Memory B cell (primary cell): ENCODE measurements around the gene NKD2.

ENCODE experiments used
- ATAC-seq: fragments of 150-1000 bp; cut with Tn5 transposase; 2 replicates; pipeline ENCODE4 v1.10.0; 2021; ENCODE audit warnings: low read depth, mild to moderate bottlenecking, moderate library complexity
- DNase-seq, 2 donors: peaks; one replicate each; pipeline ENCODE4 v3.0.0; 2022; ENCODE audit warnings: low spot score in 2 of 2
- H3K27ac Mint-ChIP-seq: one replicate; pipeline ENCODE4 v1.8.0; 2022; ENCODE audit warnings: mild to moderate bottlenecking, moderate library complexity, mixed read lengths
- H3K27me3 Mint-ChIP-seq: one replicate; pipeline ENCODE4 v1.8.0; 2022; ENCODE audit warnings: mixed read lengths
- H3K36me3 Mint-ChIP-seq: one replicate; pipeline ENCODE4 v1.8.0; 2022; ENCODE audit warnings: mild to moderate bottlenecking, mixed read lengths
- H3K4me1 Mint-ChIP-seq: one replicate; pipeline ENCODE4 v1.8.0; 2022; ENCODE audit warnings: mixed read lengths
- H3K4me3 Mint-ChIP-seq: one replicate; pipeline ENCODE4 v1.8.0; 2022; ENCODE audit warnings: mild to moderate bottlenecking, moderate library complexity, mixed read lengths
- H3K9me3 Mint-ChIP-seq: one replicate; pipeline ENCODE4 v1.8.0; 2022; ENCODE audit warnings: mixed read lengths

The NKD2 gene

GRCh38 chr5:1009359-1010180 is 968 bp downstream of the NKD2 start:
- peaks cover 33% of the 10 kb centered on the region for H3K27me3 Mint-ChIP-seq
- peak overlapping the region; percentile 14 for H3K4me3 Mint-ChIP-seq
- no peak for ATAC-seq
- no peaks in the 10 kb centered on the region for H3K36me3 Mint-ChIP-seq
- peak in 1 of 2 donors; percentile 10 for DNase-seq
- H3K4me1 Mint-ChIP-seq, result peaks cover 12% of the 10 kb centered on the region
- no peaks in the 10 kb centered on the region for H3K9me3 Mint-ChIP-seq
- H3K27ac Mint-ChIP-seq, result no peak overlapping the region

- DNase-seq, result no peak
- Mint-ChIP-seq H3K9me3 (no peaks in the 10 kb centered on the region), H3K27ac (no peak overlapping the region), H3K4me1 (peaks cover 12% of the 10 kb centered on the region), H3K36me3 (no peaks in the 10 kb centered on the region), H3K4me3 (no peak overlapping the region), H3K27me3 (peaks cover 33% of the 10 kb centered on the region)
- no peak for ATAC-seq
Observed at GRCh38 chr5:1010181-1010510, 1.5 kb downstream of the NKD2 start.

DNA sequence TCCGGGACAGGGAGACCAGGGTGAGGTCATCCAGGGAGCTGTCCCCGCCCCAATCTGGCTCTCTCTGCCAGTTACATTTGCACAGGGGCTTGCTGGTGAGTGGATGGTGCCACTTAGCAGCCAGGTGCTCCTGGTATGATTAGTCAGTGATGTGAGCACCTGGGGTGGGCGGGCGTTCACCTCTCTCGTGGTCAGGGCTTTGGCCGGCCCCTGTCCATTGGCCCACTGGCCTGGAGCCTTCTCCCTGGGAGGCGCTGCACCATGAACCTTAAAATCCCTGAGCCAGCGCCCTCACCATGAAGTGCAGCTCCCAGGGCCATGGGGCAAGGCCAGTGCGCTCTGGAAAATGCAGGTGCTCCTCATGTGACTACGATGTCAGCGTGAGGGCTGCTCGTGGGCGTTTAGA is 2.0 kb downstream of the NKD2 start:
- Mint-ChIP-seq H3K36me3 (no peaks in the 10 kb centered on the region), H3K27ac (no peak overlapping the region), H3K9me3 (no peaks in the 10 kb centered on the region), H3K4me3 (no peak overlapping the region), H3K4me1 (peaks cover 10% of the 10 kb centered on the region), H3K27me3 (peaks cover 31% of the 10 kb centered on the region)
- no peak for ATAC-seq
- no peak for DNase-seq

DNA sequence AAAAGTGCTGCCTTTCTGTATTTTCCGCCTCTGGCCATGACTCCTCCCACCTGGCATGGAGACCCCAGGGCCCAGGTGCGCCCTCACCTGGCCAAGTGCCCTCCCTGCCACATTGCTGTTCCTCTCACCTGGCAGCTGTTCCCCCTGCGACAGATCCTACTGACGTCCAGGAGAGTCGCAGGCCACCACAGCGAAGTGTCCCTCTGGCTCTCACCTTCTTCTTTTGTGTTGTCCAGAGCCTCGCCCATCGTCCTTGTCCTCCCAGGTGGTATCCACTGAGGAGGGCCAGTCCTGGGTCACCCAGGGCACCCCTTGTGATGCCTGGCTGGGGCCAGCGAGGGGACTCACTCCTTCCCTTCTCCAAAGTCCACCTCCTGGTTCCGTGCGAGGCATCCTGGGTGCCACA is 2.6 kb downstream of the NKD2 start:
- Mint-ChIP-seq H3K9me3 (no peaks in the 10 kb centered on the region), H3K27me3 (peaks cover 26% of the 10 kb centered on the region), H3K4me1 (peaks cover 7% of the 10 kb centered on the region), H3K36me3 (no peaks in the 10 kb centered on the region), H3K4me3 (no peak overlapping the region), H3K27ac (no peak overlapping the region)
- no peak for DNase-seq
- peak; percentile 37 for ATAC-seq

DNA sequence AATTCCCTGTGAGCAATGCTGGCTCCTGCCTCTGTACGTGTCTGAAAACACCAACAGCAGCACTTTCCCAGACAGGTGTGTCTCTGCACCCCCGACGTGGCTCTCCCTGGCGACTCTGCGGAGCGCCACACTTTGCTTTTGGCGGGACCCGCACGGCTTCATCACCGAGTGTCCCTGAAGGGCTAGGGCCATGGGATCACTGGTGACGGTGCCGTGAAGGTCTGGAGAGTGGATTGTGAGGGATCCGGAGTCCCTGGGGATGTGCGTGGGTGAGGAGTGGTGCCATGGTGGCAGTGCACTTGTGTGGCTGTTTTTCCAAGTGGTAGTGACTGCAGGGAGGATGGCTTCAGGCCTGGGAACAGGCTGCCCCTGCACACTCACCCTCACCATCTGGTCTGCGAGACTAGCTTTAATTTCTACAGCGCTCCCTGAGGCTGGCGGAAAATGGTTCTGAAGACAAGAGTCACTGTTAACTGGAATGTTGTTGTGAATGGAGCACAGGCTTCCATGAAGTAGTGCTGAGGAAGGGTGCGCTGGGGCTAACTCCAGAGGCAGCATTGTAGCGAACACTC is 3.2 kb downstream of the NKD2 start:
- no peak overlapping the region for H3K27ac Mint-ChIP-seq
- H3K4me3 Mint-ChIP-seq, result no peak overlapping the region
- peaks cover 22% of the 10 kb centered on the region for H3K27me3 Mint-ChIP-seq

DNA sequence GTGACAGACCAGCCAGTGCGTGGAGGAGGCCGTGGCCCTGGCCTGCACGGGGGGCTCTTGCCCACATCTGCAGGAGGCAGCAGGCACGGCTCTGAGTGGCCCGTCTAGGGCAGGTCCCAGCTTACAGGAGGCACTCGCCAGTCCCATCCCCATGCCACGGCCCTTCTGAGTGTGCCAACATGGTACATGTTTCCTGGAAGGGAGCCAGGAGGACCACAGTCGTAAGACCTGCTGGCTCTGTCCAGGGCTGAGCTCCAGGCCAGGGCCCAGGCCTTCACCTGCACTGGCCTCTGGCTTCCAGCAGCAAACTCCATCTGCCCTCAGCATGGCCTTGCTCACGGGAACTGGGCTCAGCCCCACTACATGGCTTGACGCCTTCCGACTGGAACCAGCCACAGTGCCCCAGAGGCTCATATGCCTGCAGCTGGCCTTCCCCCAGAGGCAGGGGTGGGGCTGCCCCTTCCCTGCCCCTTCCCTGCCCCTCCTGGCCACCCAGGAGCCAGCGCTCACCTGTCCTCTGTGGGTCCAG is 3.8 kb downstream of the NKD2 start:
- ATAC-seq, result no peak

More for the DNA sequence above, 3.2 kb downstream of the NKD2 start:
- ATAC-seq, result no peak
- no peaks in the 10 kb centered on the region for H3K9me3 Mint-ChIP-seq
- H3K4me1 Mint-ChIP-seq, result peaks cover 7% of the 10 kb centered on the region
- no peaks in the 10 kb centered on the region for H3K36me3 Mint-ChIP-seq
- DNase-seq, result no peak

DNA sequence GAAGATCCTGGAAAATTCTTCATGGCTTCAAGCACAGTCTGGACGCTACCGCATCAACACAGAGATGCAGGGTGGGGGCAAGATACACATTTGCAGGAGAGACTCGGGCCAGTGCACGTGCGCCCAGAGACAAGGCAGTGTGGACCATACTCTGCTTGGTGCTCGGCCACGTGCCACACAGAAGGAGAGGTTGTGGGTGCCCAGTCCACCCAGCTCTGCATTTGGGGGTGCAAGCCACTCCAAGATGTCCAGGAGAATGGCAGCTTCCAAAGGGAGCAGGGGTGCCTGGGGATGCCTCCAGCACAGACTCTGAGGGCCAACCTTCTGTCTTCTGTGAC is 4.3 kb downstream of the NKD2 start:
- Mint-ChIP-seq H3K36me3 (no peaks in the 10 kb centered on the region), H3K4me3 (no peak overlapping the region), H3K27me3 (peaks cover 20% of the 10 kb centered on the region), H3K4me1 (peaks cover 6% of the 10 kb centered on the region), H3K9me3 (no peaks in the 10 kb centered on the region), H3K27ac (no peak overlapping the region)
- ATAC-seq (no peak), DNase-seq (no peak)

More for the DNA sequence above, 3.8 kb downstream of the NKD2 start:
- H3K4me3 Mint-ChIP-seq, result no peak overlapping the region
- DNase-seq, result no peak
- H3K9me3 Mint-ChIP-seq, result no peaks in the 10 kb centered on the region
- H3K4me1 Mint-ChIP-seq, result peaks cover 7% of the 10 kb centered on the region
- no peaks in the 10 kb centered on the region for H3K36me3 Mint-ChIP-seq
- no peak overlapping the region for H3K27ac Mint-ChIP-seq
- peaks cover 21% of the 10 kb centered on the region for H3K27me3 Mint-ChIP-seq

GRCh38 chr5:1013238-1013947 is 4.8 kb downstream of the NKD2 start:
- Mint-ChIP-seq H3K36me3 (no peaks in the 10 kb centered on the region), H3K27ac (no peak overlapping the region), H3K4me1 (peaks cover 5% of the 10 kb centered on the region), H3K27me3 (peaks cover 18% of the 10 kb centered on the region), H3K4me3 (no peak overlapping the region), H3K9me3 (no peaks in the 10 kb centered on the region)
- DNase-seq, result no peak
- no peak for ATAC-seq

GRCh38 chr5:1013948-1014301 is 5.3 kb downstream of the NKD2 start:
- no peak for ATAC-seq
- no peak overlapping the region for H3K4me3 Mint-ChIP-seq
- no peak overlapping the region for H3K27ac Mint-ChIP-seq
- H3K9me3 Mint-ChIP-seq, result no peaks in the 10 kb centered on the region
- peaks cover 17% of the 10 kb centered on the region for H3K27me3 Mint-ChIP-seq
- H3K4me1 Mint-ChIP-seq, result peaks cover 5% of the 10 kb centered on the region
- no peak for DNase-seq
- no peaks in the 10 kb centered on the region for H3K36me3 Mint-ChIP-seq

DNA sequence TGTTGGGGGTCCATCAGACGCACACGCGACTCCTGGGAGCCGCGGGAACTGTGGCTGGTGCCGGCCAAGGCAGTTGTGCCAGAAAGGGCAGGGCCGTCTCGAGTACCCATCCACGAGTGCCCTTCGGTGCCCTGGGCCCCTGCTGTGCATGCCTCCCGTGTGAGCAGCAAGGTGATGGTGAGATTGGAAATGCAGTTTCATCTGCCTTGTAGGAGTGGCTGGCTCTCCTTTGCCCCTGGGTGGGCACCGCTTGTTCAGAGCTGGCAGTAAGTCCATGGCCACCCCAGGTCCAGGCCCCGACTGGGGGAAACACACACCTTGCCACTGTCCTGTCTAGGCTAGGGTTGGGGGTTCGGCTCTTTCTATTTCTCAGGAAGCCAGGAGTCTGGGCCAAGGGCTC is 5.7 kb downstream of the NKD2 start:
- no peak for ATAC-seq
- no peaks in the 10 kb centered on the region for H3K36me3 Mint-ChIP-seq
- H3K27ac Mint-ChIP-seq, result no peak overlapping the region

DNA sequence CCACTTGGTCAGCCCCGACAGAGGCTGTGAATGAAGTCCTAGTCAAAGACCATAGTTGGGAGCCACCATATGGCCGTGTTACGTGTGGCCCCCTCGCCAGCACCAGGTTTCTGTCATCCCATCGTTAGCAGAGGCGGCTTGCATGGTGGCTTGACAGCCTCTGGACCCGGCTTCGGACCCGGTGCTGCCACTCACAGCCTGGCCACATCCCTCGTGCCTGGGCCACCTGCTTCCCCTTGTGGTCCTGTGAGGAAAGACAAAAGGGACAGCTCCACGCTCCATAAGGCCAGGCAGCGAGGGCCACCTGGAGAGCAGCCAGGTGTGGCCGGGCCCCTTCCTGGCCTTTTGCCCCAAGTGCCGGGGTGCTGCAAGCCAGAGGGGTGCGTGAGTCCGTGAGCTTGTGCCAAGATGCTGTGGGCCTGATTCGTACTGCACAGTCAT is 6.2 kb downstream of the NKD2 start:
- no peak overlapping the region for H3K4me3 Mint-ChIP-seq
- H3K27me3 Mint-ChIP-seq, result peaks cover 15% of the 10 kb centered on the region
- ATAC-seq (no peak), DNase-seq (no peak)
- H3K9me3 Mint-ChIP-seq, result no peaks in the 10 kb centered on the region
- H3K36me3 Mint-ChIP-seq, result no peaks in the 10 kb centered on the region
- peaks cover 5% of the 10 kb centered on the region for H3K4me1 Mint-ChIP-seq
- no peak overlapping the region for H3K27ac Mint-ChIP-seq

More for the DNA sequence above, 5.7 kb downstream of the NKD2 start:
- no peak overlapping the region for H3K4me3 Mint-ChIP-seq
- no peaks in the 10 kb centered on the region for H3K9me3 Mint-ChIP-seq
- H3K4me1 Mint-ChIP-seq, result peaks cover 5% of the 10 kb centered on the region
- H3K27me3 Mint-ChIP-seq, result peaks cover 16% of the 10 kb centered on the region
- no peak for DNase-seq

GRCh38 chr5:1015507-1015906 is 6.9 kb downstream of the NKD2 start:
- H3K36me3 Mint-ChIP-seq, result no peaks in the 10 kb centered on the region
- peaks cover 12% of the 10 kb centered on the region for H3K27me3 Mint-ChIP-seq
- DNase-seq, result no peak
- H3K4me1 Mint-ChIP-seq, result peaks cover 5% of the 10 kb centered on the region
- ATAC-seq, result no peak
- H3K9me3 Mint-ChIP-seq, result no peaks in the 10 kb centered on the region
- no peak overlapping the region for H3K4me3 Mint-ChIP-seq
- H3K27ac Mint-ChIP-seq, result no peak overlapping the region

DNA sequence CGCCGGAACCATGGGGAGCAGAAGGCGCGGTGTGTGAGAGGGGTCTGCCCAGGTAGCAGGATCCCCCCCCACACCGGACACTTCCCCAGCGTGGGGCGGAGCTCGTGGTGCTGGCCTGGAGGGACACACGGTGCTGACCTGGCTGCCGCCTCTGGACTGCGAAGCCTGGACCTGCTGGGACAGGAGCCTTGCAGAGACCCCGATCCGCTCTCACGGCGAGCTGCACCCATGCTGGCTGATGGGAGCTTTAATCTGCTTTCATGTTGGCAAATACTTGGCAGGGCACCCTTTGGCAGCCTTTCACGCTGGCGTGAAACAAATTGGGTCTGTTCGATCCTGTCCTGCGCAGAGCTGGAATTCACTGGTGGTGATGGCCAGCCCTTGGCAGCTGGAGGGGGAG is 7.4 kb downstream of the NKD2 start:
- DNase-seq, result no peak
- no peak for ATAC-seq
- peaks cover 12% of the 10 kb centered on the region for H3K27me3 Mint-ChIP-seq
- no peaks in the 10 kb centered on the region for H3K9me3 Mint-ChIP-seq
- H3K36me3 Mint-ChIP-seq, result no peaks in the 10 kb centered on the region
- peaks cover 5% of the 10 kb centered on the region for H3K4me1 Mint-ChIP-seq
- no peak overlapping the region for H3K4me3 Mint-ChIP-seq
- H3K27ac Mint-ChIP-seq, result no peak overlapping the region

DNA sequence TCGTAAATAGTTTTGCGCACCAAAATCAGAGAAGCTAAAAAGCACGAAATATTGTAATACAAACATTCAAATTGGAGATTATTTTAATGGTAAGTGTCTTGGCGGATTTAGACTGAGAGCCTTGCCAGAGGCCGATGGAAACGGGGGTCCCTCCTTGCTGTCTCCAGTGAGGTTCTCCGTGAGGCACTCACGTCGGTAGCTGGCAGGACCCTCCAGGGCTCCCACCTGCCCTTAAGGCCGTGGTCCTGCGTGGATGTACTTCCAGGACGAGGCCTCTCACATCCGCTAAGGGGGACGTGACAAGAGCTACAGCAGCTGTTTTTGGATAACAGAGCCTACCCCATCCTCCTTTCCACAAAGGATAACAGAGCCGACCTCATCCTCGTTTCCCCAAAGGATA is 7.9 kb downstream of the NKD2 start:
- Mint-ChIP-seq H3K4me1 (peaks cover under 1% of the 10 kb centered on the region), H3K27ac (no peak overlapping the region), H3K4me3 (no peak overlapping the region), H3K9me3 (no peaks in the 10 kb centered on the region), H3K36me3 (no peaks in the 10 kb centered on the region), H3K27me3 (peaks cover 8% of the 10 kb centered on the region)
- DNase-seq (no peak), ATAC-seq (no peak)
